NOMO-1 treated with dmso at 0.1 percent for 144 hours (cell line): Measurements from ENCODE around the gene AOPEP.

ENCODE experiments used
- DNase-seq: peaks from one replicate; lab custom pipeline; 2025; ENCODE audit not compliant: unreplicated experiment; lab: John Stamatoyannopoulos, UW

AOPEP gene

GRCh38 chr9:94760010-94760409 is 33.5 kb downstream of the AOPEP start:
- no peak for DNase-seq

GRCh38 chr9:94760660-94761059 is 34.2 kb downstream of the AOPEP start:
- DNase-seq, result no peak

GRCh38 chr9:94761481-94761880 is 35.0 kb downstream of the AOPEP start:
- peak; percentile 26 for DNase-seq

- DNase-seq, result peak; percentile 29
These were observed 41.0 kb downstream of the AOPEP start for GRCh38 chr9:94767331-94768072.

GRCh38 chr9:94768766-94769165 is 42.3 kb downstream of the AOPEP start:
- DNase-seq, result no peak

GRCh38 chr9:94770334-94770733 is 43.8 kb downstream of the AOPEP start:
- DNase-seq, result no peak

- no peak for DNase-seq
These were observed 44.6 kb downstream of the AOPEP start for GRCh38 chr9:94771096-94771495.

GRCh38 chr9:94772144-94772543 is 45.6 kb downstream of the AOPEP start:
- no peak for DNase-seq

- DNase-seq, result no peak
These were observed 46.3 kb downstream of the AOPEP start for GRCh38 chr9:94772639-94773303.

GRCh38 chr9:94773655-94774054 is 47.2 kb downstream of the AOPEP start:
- no peak for DNase-seq

- DNase-seq, result no peak
These were observed 51.5 kb downstream of the AOPEP start for GRCh38 chr9:94778013-94778412.

GRCh38 chr9:94779031-94779430 is 52.5 kb downstream of the AOPEP start:
- DNase-seq, result no peak

GRCh38 chr9:94779693-94780290 is 53.3 kb downstream of the AOPEP start:
- DNase-seq, result no peak

- DNase-seq, result no peak
These were observed 54.0 kb downstream of the AOPEP start for GRCh38 chr9:94780516-94780950.

GRCh38 chr9:94782355-94783101 is 56.0 kb downstream of the AOPEP start:
- no peak for DNase-seq

- DNase-seq, result no peak
These were observed 56.7 kb downstream of the AOPEP start for GRCh38 chr9:94783102-94783682.

GRCh38 chr9:94783928-94784327 is 57.4 kb downstream of the AOPEP start:
- DNase-seq, result no peak

GRCh38 chr9:94785215-94786169 is 59.0 kb downstream of the AOPEP start:
- no peak for DNase-seq

- no peak for DNase-seq
These were observed 60.1 kb downstream of the AOPEP start for GRCh38 chr9:94786586-94786985.

GRCh38 chr9:94787266-94787665 is 60.8 kb downstream of the AOPEP start:
- DNase-seq, result no peak
